ENCODE data around the gene FUT8.

FUT8 gene

DNA sequence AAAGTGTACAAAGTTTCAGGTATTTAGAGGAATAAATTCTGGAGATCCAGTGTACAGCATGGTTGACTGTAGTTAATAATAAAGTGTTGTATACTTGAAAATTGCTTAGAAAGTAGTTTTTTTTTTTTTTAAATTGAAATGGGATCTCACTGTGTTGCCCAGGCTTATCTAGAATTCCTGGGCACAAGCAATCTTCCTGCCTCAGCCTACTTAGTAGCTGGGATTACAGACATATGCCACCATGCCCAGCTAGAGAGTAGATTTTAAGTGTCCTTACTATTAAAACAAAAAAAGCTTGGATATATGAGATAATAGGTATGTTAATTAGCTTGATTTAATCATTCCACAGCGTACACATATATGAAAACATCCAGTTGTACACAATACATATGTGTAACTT is 27.7 kb downstream of the FUT8 start:
- TF ChIP-seq, protein P1, sequence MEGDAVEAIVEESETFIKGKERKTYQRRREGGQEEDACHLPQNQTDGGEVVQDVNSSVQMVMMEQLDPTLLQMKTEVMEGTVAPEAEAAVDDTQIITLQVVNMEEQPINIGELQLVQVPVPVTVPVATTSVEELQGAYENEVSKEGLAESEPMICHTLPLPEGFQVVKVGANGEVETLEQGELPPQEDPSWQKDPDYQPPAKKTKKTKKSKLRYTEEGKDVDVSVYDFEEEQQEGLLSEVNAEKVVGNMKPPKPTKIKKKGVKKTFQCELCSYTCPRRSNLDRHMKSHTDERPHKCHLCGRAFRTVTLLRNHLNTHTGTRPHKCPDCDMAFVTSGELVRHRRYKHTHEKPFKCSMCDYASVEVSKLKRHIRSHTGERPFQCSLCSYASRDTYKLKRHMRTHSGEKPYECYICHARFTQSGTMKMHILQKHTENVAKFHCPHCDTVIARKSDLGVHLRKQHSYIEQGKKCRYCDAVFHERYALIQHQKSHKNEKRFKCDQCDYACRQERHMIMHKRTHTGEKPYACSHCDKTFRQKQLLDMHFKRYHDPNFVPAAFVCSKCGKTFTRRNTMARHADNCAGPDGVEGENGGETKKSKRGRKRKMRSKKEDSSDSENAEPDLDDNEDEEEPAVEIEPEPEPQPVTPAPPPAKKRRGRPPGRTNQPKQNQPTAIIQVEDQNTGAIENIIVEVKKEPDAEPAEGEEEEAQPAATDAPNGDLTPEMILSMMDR (IDR thresholded peaks at IDR 0.05; ENCODE audit: low read depth, low read length) = no peak
- no peak for DNase-seq (ENCODE audit: low read depth in 2 of 2)
- H3K4me3 ChIP-seq (replicated peaks in 1 of 2; ENCODE audit: low read depth in 2 of 2, low read length in 2 of 2) = no peak overlapping the region

DNA sequence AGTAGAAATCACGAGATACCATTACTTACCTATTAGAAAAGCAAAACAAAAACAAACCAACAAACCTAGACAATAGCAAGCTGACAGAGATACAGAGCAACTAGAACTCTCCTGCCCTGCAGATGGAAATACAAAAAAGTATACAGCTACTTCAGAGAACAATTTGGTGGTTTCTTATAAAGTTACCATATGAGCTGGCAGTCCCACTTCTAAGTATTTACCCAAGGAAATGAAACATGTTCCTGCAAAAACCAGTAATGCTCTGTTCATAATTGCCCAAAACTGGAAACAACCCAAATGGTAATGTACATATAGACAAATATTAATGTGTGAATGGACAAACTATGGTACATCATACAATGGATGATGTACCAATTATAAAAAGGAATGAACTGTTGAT is 31.7 kb downstream of the FUT8 start:
- DNase-seq (ENCODE audit: low read depth in 2 of 2) = no peak
- no peak overlapping the region for H3K4me3 ChIP-seq (replicated peaks in 1 of 2; ENCODE audit: low read depth in 2 of 2, low read length in 2 of 2)
- TF ChIP-seq, protein P1 (IDR thresholded peaks at IDR 0.05; ENCODE audit: low read depth, low read length) = no peak

DNA sequence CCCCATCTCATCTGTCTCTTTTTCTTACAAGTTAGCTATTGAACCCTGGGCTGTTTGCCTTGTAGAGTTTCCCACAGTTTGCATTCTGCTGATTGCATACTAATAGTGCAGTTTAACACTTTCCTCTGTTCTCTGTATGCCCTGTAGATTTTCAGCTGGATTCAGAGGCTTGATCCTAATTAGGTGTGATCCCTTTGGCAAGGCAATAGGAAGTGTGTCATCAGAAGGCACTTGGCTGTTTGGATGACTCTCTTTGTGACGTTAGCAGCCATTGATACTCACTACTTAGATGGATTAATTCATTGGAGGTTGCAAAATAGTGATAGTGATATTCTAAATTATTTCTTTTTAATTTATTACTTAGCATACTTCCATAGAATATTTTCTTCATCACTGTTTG is 33.6 kb downstream of the FUT8 start:
- DNase-seq (ENCODE audit: low read depth in 2 of 2) = peak; percentile 48 to 50
- H3K4me3 ChIP-seq (replicated peaks in 1 of 2; ENCODE audit: low read depth in 2 of 2, low read length in 2 of 2) = no peak overlapping the region
- TF ChIP-seq, protein P1 (IDR thresholded peaks at IDR 0.05; ENCODE audit: low read depth, low read length) = no peak

DNA sequence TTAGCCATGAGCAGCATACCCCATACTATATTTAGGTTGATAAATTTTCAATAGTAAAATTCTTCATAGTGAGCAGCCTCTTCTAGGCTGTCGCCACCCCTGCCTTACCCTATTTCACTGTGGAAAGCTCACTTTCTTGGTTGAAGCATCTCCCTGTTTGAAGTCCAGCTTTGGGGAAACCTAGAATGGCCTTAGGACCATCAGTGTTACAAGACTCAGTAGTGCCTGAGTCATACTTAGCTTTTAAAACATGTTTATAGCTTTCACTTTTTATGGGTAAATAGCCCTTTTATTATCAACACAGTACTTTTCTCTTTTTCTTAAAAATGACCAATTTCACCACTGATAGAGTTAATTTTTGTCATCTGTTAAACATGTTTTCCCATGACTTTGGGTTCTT is 37.1 kb downstream of the FUT8 start:
- TF ChIP-seq, protein P1 (IDR thresholded peaks at IDR 0.05; ENCODE audit: low read depth, low read length) = no peak
- no peak for DNase-seq (ENCODE audit: low read depth in 2 of 2)
- H3K4me3 ChIP-seq (replicated peaks in 1 of 2; ENCODE audit: low read depth in 2 of 2, low read length in 2 of 2) = no peak overlapping the region

DNA sequence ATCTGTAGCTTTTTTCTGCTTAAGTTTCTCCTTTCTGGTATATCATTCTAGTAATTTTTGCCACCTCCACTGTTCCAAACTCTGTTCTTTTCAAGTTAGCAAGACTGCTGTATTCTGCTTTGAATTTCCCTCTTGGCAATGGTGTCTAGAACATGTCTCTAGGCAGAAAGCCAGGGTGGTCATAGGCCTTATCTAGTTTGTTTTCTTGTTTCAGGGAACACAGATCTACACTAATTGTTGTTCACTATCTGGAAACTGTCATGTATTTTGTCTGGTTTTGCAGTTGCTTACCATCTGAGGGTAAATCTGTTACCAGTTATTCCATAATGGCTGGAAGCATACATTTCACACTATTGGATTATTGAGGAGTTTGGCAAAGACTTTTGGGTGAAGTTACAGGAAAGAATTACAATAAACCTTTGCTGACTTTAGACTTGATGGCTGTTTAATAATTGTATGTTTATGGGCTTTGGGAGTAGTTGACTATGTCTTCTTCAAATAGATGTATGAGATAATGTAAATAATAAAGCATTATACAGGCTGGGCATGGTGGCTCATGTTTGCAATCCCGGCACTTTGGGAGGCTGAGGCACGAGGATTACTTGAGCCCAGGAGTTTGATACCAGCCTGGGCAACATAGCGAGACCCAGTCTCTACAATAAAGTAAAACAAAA is 41.4 kb downstream of the FUT8 start:
- TF ChIP-seq, protein P1 (IDR thresholded peaks at IDR 0.05; ENCODE audit: low read depth, low read length) = no peak
- H3K4me3 ChIP-seq (replicated peaks in 1 of 2; ENCODE audit: low read depth in 2 of 2, low read length in 2 of 2) = no peak overlapping the region
- peak in 1 of 2 donors; percentile 84 for DNase-seq (ENCODE audit: low read depth in 2 of 2)

DNA sequence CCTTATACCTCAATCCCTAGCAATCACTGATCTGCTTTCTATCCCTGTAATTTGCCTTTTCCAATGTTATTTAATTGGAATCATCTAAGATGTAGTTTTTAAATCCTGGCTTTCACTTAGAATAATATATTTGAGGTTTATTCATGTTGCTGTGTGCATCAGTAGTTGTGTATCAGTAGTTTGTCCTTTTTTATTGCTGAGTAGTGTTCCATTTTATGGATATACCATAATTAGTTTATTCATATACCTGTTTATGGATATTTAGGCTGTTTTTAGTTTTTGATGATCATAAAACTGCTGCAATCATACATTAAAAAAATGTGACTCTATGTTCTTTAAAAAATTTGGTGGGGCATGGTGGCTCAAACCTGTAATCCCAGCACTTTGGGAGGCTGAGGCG is 43.7 kb downstream of the FUT8 start:
- TF ChIP-seq, protein P1 (IDR thresholded peaks at IDR 0.05; ENCODE audit: low read depth, low read length) = no peak
- DNase-seq (ENCODE audit: low read depth in 2 of 2) = no peak
- H3K4me3 ChIP-seq (replicated peaks in 1 of 2; ENCODE audit: low read depth in 2 of 2, low read length in 2 of 2) = no peak overlapping the region

DNA sequence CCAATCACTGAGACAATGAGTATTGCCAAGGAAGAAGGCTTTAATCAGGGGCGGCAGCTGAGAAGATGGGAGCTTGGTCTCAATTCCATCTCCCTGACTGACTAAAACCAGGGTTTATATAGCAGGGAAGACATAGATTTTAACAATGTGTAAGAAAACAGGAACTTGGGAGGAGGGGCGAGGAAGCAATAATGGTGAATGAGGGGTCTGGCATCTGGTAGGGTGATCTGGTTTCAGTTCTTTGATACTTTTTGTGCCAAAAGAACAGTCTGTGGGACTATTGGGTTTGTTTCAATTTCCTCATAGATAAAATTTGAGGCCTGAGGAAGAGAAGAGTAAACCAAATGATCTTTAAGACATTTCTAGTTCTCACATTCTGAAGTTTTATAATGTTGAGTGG is 49.2 kb downstream of the FUT8 start:
- H3K4me3 ChIP-seq (replicated peaks in 1 of 2; ENCODE audit: low read depth in 2 of 2, low read length in 2 of 2) = no peak overlapping the region
- peak in 1 of 2 donors; percentile 42 for DNase-seq (ENCODE audit: low read depth in 2 of 2)
- TF ChIP-seq, protein P1 (IDR thresholded peaks at IDR 0.05; ENCODE audit: low read depth, low read length) = no peak

Measured in cardiac fibroblast (primary cell).